SK-N-SH (cell line): Measurements from ENCODE around the gene RASSF8. TPM values are rescaled to one million over a fixed set of nuclear protein-coding genes. Genes with fewer than 3 reads are reported as not detected.
A peak's percentile ranks its signal among the peaks of the same experiment; 100 is the strongest.

Experiments
- CTCF ChIA-PET: fragments of 300-600, 350-600 bp; formaldehyde crosslinking; extraction: SDS; loops from one replicate; lab custom pipeline; 2021; lab: Yijun Ruan, JAX
- POLR2A ChIA-PET: fragments of 350-600 bp; sonication (Branson Sonifier 250); formaldehyde crosslinking; extraction: SDS; loops from one replicate; lab custom pipeline; 2020; ENCODE audit warnings: antibody characterized with exemption, inconsistent platforms; lab: Yijun Ruan, JAX
- DNase-seq: peaks from one replicate; pipeline ENCODE4 v3.0.0; 2012
- H2AFZ ChIP-seq: fragments of 200-600 bp; sonication (generic); 2 replicates; pipeline ENCODE4 v1.8.1; 2016; ENCODE audit warnings: antibody characterized with exemption, mild to moderate bottlenecking, low read depth
- H3F3A ChIP-seq: fragments of 200-600 bp; sonication (generic); replicated peaks from 2 replicates; pipeline ENCODE3; 2016; ENCODE audit warnings: antibody characterized with exemption, mild to moderate bottlenecking; ENCODE audit not compliant: insufficient read depth
- H3K27ac ChIP-seq, 2 experiments: fragments of 200-500 bp in 1 of 2; fragments of 200-600 bp in 1 of 2; sonication (Bioruptor generic) in 1 of 2; sonication (generic), shearing (Covaris generic) in 1 of 2; 2 replicates each; pipeline versions ENCODE4 v1.5.1 to v1.6.1; 2014 to 2016; ENCODE audit warnings: low read depth in 2 of 2, inconsistent platforms in 1 of 2, low read length in 1 of 2, mild to moderate bottlenecking in 1 of 2, mixed read lengths in 1 of 2
- H3K27me3 ChIP-seq: fragments of 200-600 bp; sonication (generic), shearing (Covaris generic); 2 replicates; pipeline ENCODE4 v1.6.1; 2016; ENCODE audit warnings: mixed run types; ENCODE audit not compliant: insufficient read depth
- H3K36me3 ChIP-seq, 2 experiments: fragments of 200-500 bp in 1 of 2; fragments of 200-600 bp in 1 of 2; sonication (Bioruptor generic) in 1 of 2; sonication (generic) in 1 of 2; replicated peaks in 1 of 2; 2 replicates each; pipeline versions ENCODE3 to v1.5.1; 2014 to 2016; ENCODE audit warnings: low read length in 1 of 2, mild to moderate bottlenecking in 1 of 2; ENCODE audit not compliant: insufficient read depth in 2 of 2, control insufficient read depth in 1 of 2
- H3K4me1 ChIP-seq, 2 experiments: fragments of 200-500 bp in 1 of 2; fragments of 200-600 bp in 1 of 2; sonication (Bioruptor generic) in 1 of 2; sonication (generic), shearing (Covaris generic) in 1 of 2; 2 replicates each; pipeline versions ENCODE4 v1.5.1 to v1.6.1; 2014 to 2016; ENCODE audit warnings: low read depth in 1 of 2, low read length in 1 of 2, mixed run types in 1 of 2; ENCODE audit not compliant: insufficient read depth in 2 of 2, control insufficient read depth in 1 of 2
- H3K4me2 ChIP-seq: fragments of 200-600 bp; sonication (generic), shearing (Covaris generic); 2 replicates; pipeline ENCODE4 v1.6.1; 2017; ENCODE audit warnings: mixed run types
- H3K4me3 ChIP-seq, 2 experiments: fragments of 200-500 bp in 1 of 2; fragments of 200-600 bp in 1 of 2; sonication (Bioruptor generic) in 1 of 2; sonication (generic), shearing (Covaris generic) in 1 of 2; 2 replicates each; pipeline versions ENCODE4 v1.5.1 to v1.8.1; 2014 to 2016; ENCODE audit warnings: low read depth in 2 of 2, inconsistent platforms in 1 of 2, low read length in 1 of 2, mild to moderate bottlenecking in 1 of 2, mixed read lengths in 1 of 2, moderate library complexity in 1 of 2
- H3K79me2 ChIP-seq: fragments of 200-600 bp; sonication (generic); 2 replicates; pipeline ENCODE4 v1.8.1; 2017; ENCODE audit warnings: mild to moderate bottlenecking; ENCODE audit not compliant: insufficient read depth
- H3K9ac ChIP-seq: fragments of 200-600 bp; sonication (generic); 2 replicates; pipeline ENCODE4 v1.6.1; 2017; ENCODE audit warnings: mixed run types
- H3K9me2 ChIP-seq: fragments of 200-600 bp; sonication (generic); 2 replicates; pipeline ENCODE4 v1.6.1; 2017; ENCODE audit warnings: mixed run types
- H3K9me3 ChIP-seq: fragments of 200-600 bp; sonication (generic); 2 replicates; pipeline ENCODE4 v1.6.1; 2017; ENCODE audit warnings: mixed run types, mild to moderate bottlenecking, moderate library complexity
- H4K20me1 ChIP-seq: fragments of 200-600 bp; sonication (generic); 2 replicates; pipeline ENCODE4 v1.6.1; 2017; ENCODE audit warnings: mild to moderate bottlenecking, mixed run types; ENCODE audit not compliant: insufficient read depth
- EZH2phosphoT487 ChIP-seq: fragments of 200-600 bp; sonication (generic); IDR thresholded peaks from 2 replicates; pipeline ENCODE4 v1.6.1; 2017; ENCODE audit warnings: low read depth, mixed run types, mild to moderate bottlenecking, antibody characterized with exemption, moderate library complexity, borderline replicate concordance
- FOXJ3 ChIP-seq: sonication (generic); formaldehyde crosslinking; IDR thresholded peaks from 2 replicates; pipeline ENCODE4 v1.5.1; 2020; ENCODE audit warnings: mild to moderate bottlenecking, missing genetic modification reagents
- GABPA ChIP-seq: IDR thresholded peaks from 2 replicates; pipeline ENCODE4 v1.4.0; 2012; ENCODE audit warnings: low read depth, mild to moderate bottlenecking
- GATA2 ChIP-seq: sonication (generic); formaldehyde crosslinking; IDR thresholded peaks from 2 replicates; pipeline ENCODE4 v1.5.0; 2020; ENCODE audit warnings: mild to moderate bottlenecking, missing genetic modification reagents
- MEF2A ChIP-seq: IDR thresholded peaks from 2 replicates; pipeline ENCODE4 v1.4.0; 2012; ENCODE audit warnings: low read depth, borderline replicate concordance
- NFIC ChIP-seq: IDR thresholded peaks from 2 replicates; pipeline ENCODE4 v1.4.0; 2012; ENCODE audit warnings: borderline replicate concordance
- NRF1 ChIP-seq: IDR thresholded peaks from 2 replicates; pipeline ENCODE4 v1.6.1; 2012; ENCODE audit warnings: low read depth, mild to moderate bottlenecking, low read length
- PBX3 ChIP-seq: IDR thresholded peaks from 2 replicates; pipeline ENCODE4; 2012
- POLR2AphosphoS5 ChIP-seq: IDR thresholded peaks from 2 replicates; pipeline ENCODE4 v1.6.1; 2012; ENCODE audit warnings: low read depth, low read length
- REST ChIP-seq: IDR thresholded peaks from 2 replicates; pipeline ENCODE4 v1.6.1; 2012; ENCODE audit warnings: mild to moderate bottlenecking, low read depth, low read length, moderate library complexity
- RFX5 ChIP-seq: IDR thresholded peaks from 2 replicates; pipeline ENCODE4 v1.6.1; 2012; ENCODE audit warnings: mild to moderate bottlenecking, improper control_type of control experiment, low read length
- RXRA ChIP-seq: IDR thresholded peaks from 2 replicates; pipeline ENCODE4 v1.4.0; 2012; ENCODE audit warnings: low read depth, mild to moderate bottlenecking, borderline replicate concordance
- SIN3A ChIP-seq: IDR thresholded peaks from 2 replicates; pipeline ENCODE4 v1.6.1; 2012; ENCODE audit warnings: low read depth, mild to moderate bottlenecking, low read length, moderate library complexity, borderline replicate concordance
- YY1 ChIP-seq: IDR thresholded peaks from 2 replicates; pipeline ENCODE4 v1.4.0; 2012; ENCODE audit warnings: low read depth, mild to moderate bottlenecking
- ZBTB33 ChIP-seq: IDR thresholded peaks from 2 replicates; pipeline ENCODE4 v1.4.0; 2012; ENCODE audit warnings: low read depth, borderline replicate concordance
- WGBS: methylation state at CpG from one replicate; pipeline ENCODE4 v1.1.6; 2017; ENCODE audit warnings: low lambda C conversion rate; 5-methylcytosine and 5-hydroxymethylcytosine counted together
- polyA plus RNA-seq, 3 experiments: library from polyadenylated mRNA; depleted of rRNA; stranded (reverse); fragments of >200 nt; gene quantifications; 2 replicates each; pipeline ENCODE4 v1.2.3, GENCODE V29; 2012

The RASSF8 gene
- polyA plus RNA-seq, 1 of the 3 experiments (the other 2 are of a cell fraction): 15.3 TPM

GRCh38 chr12:26121323-26122060 is 163.0 kb downstream of the RASSF8 start:
- no peaks in the 10 kb centered on the region for H3K36me3 ChIP-seq
- no peaks in the 10 kb centered on the region for H3K9me3 ChIP-seq
- peak overlapping the region; percentile 62 for H3K4me2 ChIP-seq
- CTCF ChIA-PET: interaction anchor here (0.6 to 10.1 kb wide), 24 partner anchors 13 to 1011 kb away, joined by 3 to 64 read pairs (median 4); no protein-coding TSS in a partner anchor
- TF ChIP-seq RFX5 (no peak), RXRA (no peak), FOXJ3 (CRISPR knock-in tag) (no peak), NFIC (no peak), EZH2phosphoT487 (no peak)
- H3K4me1 ChIP-seq: peaks cover 4 to 21% of the 10 kb centered on the region in 2 experiments; a peak in 3 of 4 replicates
- no peak overlapping the region; the same call in 1 of the 2 replicates for H2AFZ ChIP-seq
- H4K20me1 ChIP-seq: no peaks in the 10 kb centered on the region
- WGBS: 80% methylated on average over 15 of the region's 15 CpGs
- no peak overlapping the region for H3K27ac ChIP-seq
- no peaks in the 10 kb centered on the region for H3K27me3 ChIP-seq
- no peaks in the 10 kb centered on the region for H3K9me2 ChIP-seq
- no peak for DNase-seq
- H3F3A ChIP-seq: peaks cover 23% of the 10 kb centered on the region
- H3K79me2 ChIP-seq: peaks cover 23% of the 10 kb centered on the region
- POLR2A ChIA-PET: interaction anchor here (0.6 to 1.1 kb wide), 2 partner anchors 493 to 530 kb away, joined by 3 read pairs; no protein-coding TSS in a partner anchor
- peak overlapping the region; percentile 51 to 65 for H3K4me3 ChIP-seq
- peak overlapping the region; percentile 62 for H3K9ac ChIP-seq

GRCh38 chr12:26122061-26122680 is 163.7 kb downstream of the RASSF8 start:
- CTCF ChIA-PET: interaction anchor here (0.7 to 10.1 kb wide), 26 partner anchors 8 to 686 kb away, joined by 3 to 64 read pairs (median 4); partner anchors contain the start of gene SSPN
- Histone ChIP-seq H3K9me2 (no peaks in the 10 kb centered on the region), H3K4me3 (peak overlapping the region; percentile 65 to 80), H3F3A (peaks cover 23% of the 10 kb centered on the region), H3K27me3 (no peaks in the 10 kb centered on the region), H3K36me3 (no peaks in the 10 kb centered on the region), H2AFZ (no peak overlapping the region; the same call in 1 of the 2 replicates)
- 3% methylated on average over 32 of the region's 88 CpGs for whole genome bisulfite sequencing
- TF ChIP-seq PBX3: no peak
- no peak for TF ChIP-seq ZBTB33
- TF ChIP-seq SIN3A: no peak
- TF ChIP-seq YY1: no peak
- TF ChIP-seq GATA2 (CRISPR knock-in tag): no peak
- TF ChIP-seq REST: no peak
- TF ChIP-seq POLR2AphosphoS5: no peak
- no peak for TF ChIP-seq MEF2A
- no peak for TF ChIP-seq NRF1
- no peak for TF ChIP-seq GABPA
- TF ChIP-seq, all 33 proteins: peak for 0
- no peaks in the 10 kb centered on the region for H4K20me1 ChIP-seq
- POLR2A ChIA-PET: interaction anchor here (0.6 to 1.1 kb wide), 2 partner anchors 492 to 529 kb away, joined by 3 read pairs; no protein-coding TSS in a partner anchor
- peak; percentile 76 for DNase-seq
- peak overlapping the region in 1 of 2 experiments; percentile 69; a peak in 1 of 4 replicates for H3K27ac ChIP-seq
- H3K4me2 ChIP-seq: peak overlapping the region; percentile 98
- peak overlapping the region; percentile 97 for H3K9ac ChIP-seq
- H3K4me1 ChIP-seq: peaks cover 9 to 21% of the 10 kb centered on the region in 2 experiments; a peak in 3 of 4 replicates
- H3K9me3 ChIP-seq: no peaks in the 10 kb centered on the region
- peaks cover 23% of the 10 kb centered on the region for H3K79me2 ChIP-seq
